IMR-90 (cell line): ENCODE data around the gene IL31RA. TPM values are rescaled to one million over a fixed set of nuclear protein-coding genes. Genes with fewer than 3 reads are reported as not detected.

Source experiments
- ATAC-seq: fragments of 200-7000 bp; cut with Tn5 transposase; 2 replicates; pipeline ENCODE4 v1.9.1; 2020; ENCODE audit warnings: low read depth, mild to moderate bottlenecking, moderate library complexity
- BruUV-seq: library from RNA; stranded (reverse); fragments of 400-500 nt; replicated peaks from 2 replicates; lab custom pipeline; 2021; lab: Mats Ljungman, UMichigan
- CTCF ChIA-PET: fragments of 300-600 bp; formaldehyde crosslinking; extraction: SDS; loops from one replicate; lab custom pipeline; 2021; ENCODE audit warnings: antibody characterized with exemption; lab: Yijun Ruan, JAX
- POLR2A ChIA-PET: fragments of 300-600 bp; sonication (Branson Sonifier 250); formaldehyde crosslinking; loops from one replicate; lab custom pipeline; 2022; ENCODE audit warnings: antibody characterized with exemption; ENCODE audit not compliant: unreplicated experiment; lab: Charles Lee
- DNase-seq: peaks from one replicate; pipeline ENCODE4 v3.0.0; 2013
- H2AFZ ChIP-seq: replicated peaks from 2 replicates; pipeline ENCODE3; 2013; ENCODE audit warnings: low read length, mild to moderate bottlenecking; ENCODE audit not compliant: poor library complexity
- H2AK5ac ChIP-seq: 2 replicates; pipeline ENCODE4 v1.6.1; 2013; ENCODE audit warnings: low read depth, low read length, inconsistent platforms
- H2AK9ac ChIP-seq: replicated peaks from 2 replicates; pipeline ENCODE3; 2013; ENCODE audit warnings: mild to moderate bottlenecking, low read depth, low read length, moderate library complexity; ENCODE audit not compliant: poor library complexity
- H2BK120ac ChIP-seq: 2 replicates; pipeline ENCODE4 v1.6.1; 2013; ENCODE audit warnings: low read depth, low read length, inconsistent platforms
- H2BK15ac ChIP-seq: 3 replicates; pipeline ENCODE4 v1.6.1; 2013; ENCODE audit warnings: low read depth, low read length, inconsistent platforms
- H2BK20ac ChIP-seq: 2 replicates; pipeline ENCODE4 v1.6.1; 2013; ENCODE audit warnings: low read depth, mild to moderate bottlenecking, inconsistent platforms, low read length, moderate library complexity
- H2BK5ac ChIP-seq: 2 replicates; pipeline ENCODE4 v1.6.1; 2013; ENCODE audit warnings: mild to moderate bottlenecking, low read depth, low read length, inconsistent platforms; ENCODE audit not compliant: poor library complexity, severe bottlenecking
- H3K14ac ChIP-seq: replicated peaks from 2 replicates; pipeline ENCODE4 v1.6.1; 2013; ENCODE audit warnings: low read depth, low read length, inconsistent platforms
- H3K18ac ChIP-seq: 2 replicates; pipeline ENCODE4 v1.6.1; 2013; ENCODE audit warnings: low read depth, low read length, control low read depth
- H3K23ac ChIP-seq: 2 replicates; pipeline ENCODE4 v1.6.1; 2013; ENCODE audit warnings: low read depth, low read length, inconsistent platforms
- H3K27ac ChIP-seq: 2 replicates; pipeline ENCODE4 v1.5.1; 2013; ENCODE audit warnings: mild to moderate bottlenecking, control low read depth, low read length; ENCODE audit not compliant: insufficient read depth
- H3K27me3 ChIP-seq: 2 replicates; pipeline ENCODE4 v1.6.1; 2013; ENCODE audit warnings: low read length; ENCODE audit not compliant: control insufficient read depth, insufficient read depth
- H3K36me3 ChIP-seq: 2 replicates; pipeline ENCODE4 v1.6.1; 2013; ENCODE audit warnings: low read length, mixed read lengths; ENCODE audit not compliant: control insufficient read depth, insufficient read depth
- H3K4ac ChIP-seq: 2 replicates; pipeline ENCODE4 v1.6.1; 2013; ENCODE audit warnings: low read depth, low read length, inconsistent platforms
- H3K4me1 ChIP-seq: 2 replicates; pipeline ENCODE4 v1.6.1; 2013; ENCODE audit warnings: low read length, mixed read lengths; ENCODE audit not compliant: control insufficient read depth, insufficient read depth
- H3K4me2 ChIP-seq: 2 replicates; pipeline ENCODE4 v1.6.1; 2013; ENCODE audit warnings: low read depth, mild to moderate bottlenecking, control low read depth, low read length, moderate library complexity
- H3K4me3 ChIP-seq: 2 replicates; pipeline ENCODE4 v1.5.1; 2013; ENCODE audit warnings: low read depth, mild to moderate bottlenecking, control low read depth, low read length, moderate library complexity; ENCODE audit not compliant: insufficient read depth
- H3K56ac ChIP-seq: 2 replicates; pipeline ENCODE4 v1.6.1; 2013; ENCODE audit warnings: low read length, inconsistent platforms; ENCODE audit not compliant: insufficient read depth; ENCODE audit errors: extremely low read depth
- H3K79me1 ChIP-seq, 2 experiments: 2 replicates each; pipeline ENCODE4 v1.6.1; 2013; ENCODE audit warnings: low read length in 2 of 2, inconsistent platforms in 1 of 2, low read depth in 1 of 2
- H3K9ac ChIP-seq: 2 replicates; pipeline ENCODE4 v1.6.1; 2013; ENCODE audit warnings: low read depth, low read length, control low read depth
- H3K9me1 ChIP-seq: 2 replicates; pipeline ENCODE4 v1.6.1; 2013; ENCODE audit warnings: low read length, inconsistent platforms; ENCODE audit not compliant: insufficient read depth
- H3K9me3 ChIP-seq: 2 replicates; pipeline ENCODE4 v1.6.1; 2013; ENCODE audit warnings: low read length; ENCODE audit not compliant: control insufficient read depth, insufficient read depth
- H4K20me1 ChIP-seq: 2 replicates; pipeline ENCODE4 v1.6.1; 2013; ENCODE audit warnings: low read length, inconsistent platforms; ENCODE audit not compliant: insufficient read depth
- H4K5ac ChIP-seq: 2 replicates; pipeline ENCODE4 v1.6.1; 2013; ENCODE audit warnings: mild to moderate bottlenecking, low read depth, low read length, control low read depth
- H4K8ac ChIP-seq, 2 experiments: 2 replicates each; pipeline ENCODE4 v1.6.1; 2013; ENCODE audit warnings: low read depth in 2 of 2, low read length in 2 of 2, control low read depth in 1 of 2, inconsistent platforms in 1 of 2
- H4K91ac ChIP-seq: 2 replicates; pipeline ENCODE4 v1.6.1; 2013; ENCODE audit warnings: low read depth, low read length, inconsistent platforms; ENCODE audit not compliant: insufficient read depth
- BHLHE40 ChIP-seq: fragments of 150-350 bp; IDR thresholded peaks from 2 replicates; pipeline ENCODE4 v1.6.1; 2016; ENCODE audit warnings: mild to moderate bottlenecking, low read depth, low read length
- CEBPB ChIP-seq: IDR thresholded peaks from 2 replicates; pipeline ENCODE4 v1.6.1; 2012; ENCODE audit warnings: low read depth, low read length, improper control_type of control experiment
- CHD1 ChIP-seq: IDR thresholded peaks from 2 replicates; pipeline ENCODE4 v1.6.1; 2012; ENCODE audit warnings: low read depth, low read length, improper control_type of control experiment
- FOS ChIP-seq: fragments of 150-350 bp; IDR thresholded peaks from 2 replicates; pipeline ENCODE4 v1.6.1; 2016; ENCODE audit warnings: low read depth, low read length
- MAFK ChIP-seq: IDR thresholded peaks from 2 replicates; pipeline ENCODE4 v1.6.1; 2012; ENCODE audit warnings: low read depth, low read length, improper control_type of control experiment
- MAZ ChIP-seq: IDR thresholded peaks from 2 replicates; pipeline ENCODE4 v1.6.1; 2012; ENCODE audit warnings: low read depth, mild to moderate bottlenecking, low read length, improper control_type of control experiment, moderate library complexity, borderline replicate concordance
- MXI1 ChIP-seq: IDR thresholded peaks from 2 replicates; pipeline ENCODE4 v1.6.1; 2012; ENCODE audit warnings: low read depth, mild to moderate bottlenecking, low read length, moderate library complexity, borderline replicate concordance
- NFE2L2 ChIP-seq: fragments of 150-350 bp; IDR thresholded peaks from 2 replicates; pipeline ENCODE4 v1.6.1; 2016; ENCODE audit warnings: low read depth, mild to moderate bottlenecking, low read length
- POLR2A ChIP-seq: IDR thresholded peaks from 2 replicates; pipeline ENCODE4 v1.6.1; 2012; ENCODE audit warnings: mild to moderate bottlenecking, low read depth, low read length
- RAD21 ChIP-seq: IDR thresholded peaks from 2 replicates; pipeline ENCODE4 v1.6.1; 2012; ENCODE audit warnings: low read length, improper control_type of control experiment
- RCOR1 ChIP-seq: IDR thresholded peaks from 2 replicates; pipeline ENCODE4 v1.6.1; 2012; ENCODE audit warnings: mild to moderate bottlenecking, low read length, improper control_type of control experiment; ENCODE audit not compliant: insufficient replicate concordance
- RFX5 ChIP-seq: IDR thresholded peaks from 2 replicates; pipeline ENCODE4 v1.8.0; 2012; ENCODE audit warnings: low read depth, mild to moderate bottlenecking, low read length, moderate library complexity
- SMC3 ChIP-seq: fragments of 150-350 bp; IDR thresholded peaks from 2 replicates; pipeline ENCODE4 v1.6.1; 2016; ENCODE audit warnings: low read depth, mild to moderate bottlenecking, antibody characterized with exemption, low read length, moderate library complexity
- WGBS, 2 experiments: methylation state at CpG; one replicate each; pipeline versions ENCODE4 v1.1.5 to v1.1.7; 2013; ENCODE audit warnings: missing lambda C conversion rate in 2 of 2; ENCODE audit not compliant: insufficient read length in 1 of 2; ENCODE audit errors: extremely low coverage in 2 of 2; 5-methylcytosine and 5-hydroxymethylcytosine counted together
- dilution Hi-C: fragments of 300-500 bp; cut with HindIII; formaldehyde crosslinking; loops from one replicate; pipeline ENCODE4 v1.14.3; 2018; ENCODE audit warnings: low sequenced_read_pairs; ENCODE audit not compliant: unreplicated experiment
- in situ Hi-C: fragments of 300-500 bp; cut with MboI; formaldehyde crosslinking; loops from 3 replicates; pipeline ENCODE4 v1.14.3; 2019; ENCODE audit warnings: low sequenced_read_pairs, inconsistent platforms, mixed read lengths
- intact Hi-C: fragments of 100-400 bp; cut with micrococcal nuclease; formaldehyde crosslinking; loops from 2 replicates; pipeline ENCODE4 v1.10.0; 2022
- polyA plus RNA-seq, 3 experiments: library from polyadenylated mRNA; depleted of rRNA; stranded (reverse); fragments of >200 nt; gene quantifications; 2 replicates each; pipeline ENCODE4 v1.2.3, GENCODE V29; 2012; ENCODE audit warnings: low replicate concordance in 1 of 3
- total RNA-seq: library from RNA; depleted of rRNA; stranded (reverse); fragments of >200 nt; gene quantifications from 2 replicates; pipeline ENCODE4 v1.2.3, GENCODE V29; 2012
- TF ChIP-seq, protein P1 (sequence below): fragments of 150-350 bp; IDR thresholded peaks from 2 replicates; pipeline ENCODE4 v1.6.1; 2017; ENCODE audit warnings: mild to moderate bottlenecking, antibody characterized with exemption, low read length, low read depth
- TF ChIP-seq, protein P2 (sequence below): fragments of 150-350 bp; IDR thresholded peaks from 2 replicates; pipeline ENCODE4 v1.6.1; 2016; ENCODE audit warnings: low read depth, mild to moderate bottlenecking, low read length, moderate library complexity, borderline replicate concordance
- TF ChIP-seq, protein P3 (sequence below): conservative IDR thresholded peaks from 2 replicates; pipeline ENCODE4 v1.5.1; 2012; ENCODE audit warnings: mild to moderate bottlenecking, low read depth, low read length, improper control_type of control experiment

The IL31RA gene
- total and polyA plus RNA-seq, 2 of the 4 experiments (the other 2 are of a cell fraction): 0.39 to 0.90 TPM

DNA sequence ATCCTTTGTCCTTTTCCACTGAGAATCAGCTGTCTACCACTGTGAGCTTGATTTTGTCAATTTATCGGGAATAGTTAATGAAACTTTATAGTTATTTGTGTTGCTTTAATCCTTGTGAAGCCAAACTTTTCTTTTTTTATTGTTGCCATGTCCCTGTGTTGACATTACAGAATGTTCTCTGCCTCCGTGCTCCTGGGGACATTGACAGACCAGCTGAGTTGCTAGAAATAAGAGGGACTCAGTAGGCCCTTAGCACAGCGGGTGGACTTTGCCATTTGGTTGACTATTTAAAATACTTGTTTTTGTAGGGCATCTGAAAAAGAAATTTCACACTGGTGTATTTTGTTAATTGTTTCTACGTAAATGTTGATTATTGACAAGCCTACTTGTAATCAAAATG is 70.5 kb downstream of the IL31RA start:
- TF ChIP-seq RFX5: no peak
- no peak for TF ChIP-seq MAZ
- TF ChIP-seq, protein P1, sequence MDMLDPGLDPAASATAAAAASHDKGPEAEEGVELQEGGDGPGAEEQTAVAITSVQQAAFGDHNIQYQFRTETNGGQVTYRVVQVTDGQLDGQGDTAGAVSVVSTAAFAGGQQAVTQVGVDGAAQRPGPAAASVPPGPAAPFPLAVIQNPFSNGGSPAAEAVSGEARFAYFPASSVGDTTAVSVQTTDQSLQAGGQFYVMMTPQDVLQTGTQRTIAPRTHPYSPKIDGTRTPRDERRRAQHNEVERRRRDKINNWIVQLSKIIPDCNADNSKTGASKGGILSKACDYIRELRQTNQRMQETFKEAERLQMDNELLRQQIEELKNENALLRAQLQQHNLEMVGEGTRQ: no peak
- TF ChIP-seq BHLHE40: no peak
- no peak for TF ChIP-seq SMC3
- TF ChIP-seq, protein P2, sequence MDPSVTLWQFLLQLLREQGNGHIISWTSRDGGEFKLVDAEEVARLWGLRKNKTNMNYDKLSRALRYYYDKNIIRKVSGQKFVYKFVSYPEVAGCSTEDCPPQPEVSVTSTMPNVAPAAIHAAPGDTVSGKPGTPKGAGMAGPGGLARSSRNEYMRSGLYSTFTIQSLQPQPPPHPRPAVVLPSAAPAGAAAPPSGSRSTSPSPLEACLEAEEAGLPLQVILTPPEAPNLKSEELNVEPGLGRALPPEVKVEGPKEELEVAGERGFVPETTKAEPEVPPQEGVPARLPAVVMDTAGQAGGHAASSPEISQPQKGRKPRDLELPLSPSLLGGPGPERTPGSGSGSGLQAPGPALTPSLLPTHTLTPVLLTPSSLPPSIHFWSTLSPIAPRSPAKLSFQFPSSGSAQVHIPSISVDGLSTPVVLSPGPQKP: no peak
- no peak for TF ChIP-seq MXI1
- no peak for TF ChIP-seq RAD21
- no peak for TF ChIP-seq RCOR1
- no peak for TF ChIP-seq CHD1
- no peak for TF ChIP-seq CEBPB
- no peak for TF ChIP-seq POLR2A
- TF ChIP-seq, protein P3, sequence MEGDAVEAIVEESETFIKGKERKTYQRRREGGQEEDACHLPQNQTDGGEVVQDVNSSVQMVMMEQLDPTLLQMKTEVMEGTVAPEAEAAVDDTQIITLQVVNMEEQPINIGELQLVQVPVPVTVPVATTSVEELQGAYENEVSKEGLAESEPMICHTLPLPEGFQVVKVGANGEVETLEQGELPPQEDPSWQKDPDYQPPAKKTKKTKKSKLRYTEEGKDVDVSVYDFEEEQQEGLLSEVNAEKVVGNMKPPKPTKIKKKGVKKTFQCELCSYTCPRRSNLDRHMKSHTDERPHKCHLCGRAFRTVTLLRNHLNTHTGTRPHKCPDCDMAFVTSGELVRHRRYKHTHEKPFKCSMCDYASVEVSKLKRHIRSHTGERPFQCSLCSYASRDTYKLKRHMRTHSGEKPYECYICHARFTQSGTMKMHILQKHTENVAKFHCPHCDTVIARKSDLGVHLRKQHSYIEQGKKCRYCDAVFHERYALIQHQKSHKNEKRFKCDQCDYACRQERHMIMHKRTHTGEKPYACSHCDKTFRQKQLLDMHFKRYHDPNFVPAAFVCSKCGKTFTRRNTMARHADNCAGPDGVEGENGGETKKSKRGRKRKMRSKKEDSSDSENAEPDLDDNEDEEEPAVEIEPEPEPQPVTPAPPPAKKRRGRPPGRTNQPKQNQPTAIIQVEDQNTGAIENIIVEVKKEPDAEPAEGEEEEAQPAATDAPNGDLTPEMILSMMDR: no peak
- no peak for TF ChIP-seq FOS
- TF ChIP-seq MAFK: no peak
- TF ChIP-seq NFE2L2: no peak
- in situ Hi-C loops: loop anchor here (25.0 kb wide), 1 partner anchor 584 kb away; no protein-coding TSS in a partner anchor
- Histone ChIP-seq H2BK5ac (no peak overlapping the region), H3K23ac (no peak overlapping the region), H4K5ac (no peak overlapping the region), H3K56ac (no peak overlapping the region), H3K79me1 (no peaks in the 10 kb centered on the region), H4K20me1 (no peaks in the 10 kb centered on the region), H3K4me3 (no peak overlapping the region), H3K9me1 (no peaks in the 10 kb centered on the region), H2AK9ac (no peak overlapping the region), H3K27me3 (no peaks in the 10 kb centered on the region), H4K8ac (no peak overlapping the region), H3K4me2 (no peak overlapping the region), H2AK5ac (no peak overlapping the region), H3K18ac (no peak overlapping the region), H3K4me1 (peaks cover 2% of the 10 kb centered on the region; the same call in 1 of the 2 replicates), H3K36me3 (no peaks in the 10 kb centered on the region), H3K27ac (no peak overlapping the region), H3K4ac (no peak overlapping the region), H3K9ac (no peak overlapping the region), H2BK15ac (no peak overlapping the region), H2BK120ac (no peak overlapping the region), H3K9me3 (no peaks in the 10 kb centered on the region), H2BK20ac (no peak overlapping the region), H3K14ac (no peak overlapping the region), H2AFZ (no peak overlapping the region), H4K91ac (no peak overlapping the region)
- CTCF ChIA-PET: no interaction called here
- ATAC-seq (no peak), DNase-seq (no peak)
- dilution Hi-C loops: no loop called here
- no TSS peak for BruUV-seq
- POLR2A ChIA-PET: no interaction called here
- no CpG with 5 or more reads among the region's 4 CpGs for WGBS, 2 experiments
- intact Hi-C loops: loop anchor here (5.0 kb wide), 2 partner anchors 209 to 514 kb away; partner anchors contain the start of gene SLC38A9
